GM12864 (cell line): ENCODE measurements around the gene CLEC4A.

Source experiments
- DNase-seq: peaks from one replicate; pipeline ENCODE4 v3.0.0-alpha.2; 2011; ENCODE audit warnings: low read depth
- H3K4me3 ChIP-seq: 2 replicates; pipeline ENCODE4 v1.5.1; 2011; ENCODE audit warnings: mild to moderate bottlenecking, low read depth, low read length, control low read depth
- TF ChIP-seq, protein P1 (sequence below): IDR thresholded peaks from 2 replicates; pipeline ENCODE4 v1.5.1; 2011; ENCODE audit warnings: low read depth, mild to moderate bottlenecking, moderate library complexity, low read length, control low read depth, inconsistent platforms; ENCODE audit errors: missing control alignments

CLEC4A gene

DNA sequence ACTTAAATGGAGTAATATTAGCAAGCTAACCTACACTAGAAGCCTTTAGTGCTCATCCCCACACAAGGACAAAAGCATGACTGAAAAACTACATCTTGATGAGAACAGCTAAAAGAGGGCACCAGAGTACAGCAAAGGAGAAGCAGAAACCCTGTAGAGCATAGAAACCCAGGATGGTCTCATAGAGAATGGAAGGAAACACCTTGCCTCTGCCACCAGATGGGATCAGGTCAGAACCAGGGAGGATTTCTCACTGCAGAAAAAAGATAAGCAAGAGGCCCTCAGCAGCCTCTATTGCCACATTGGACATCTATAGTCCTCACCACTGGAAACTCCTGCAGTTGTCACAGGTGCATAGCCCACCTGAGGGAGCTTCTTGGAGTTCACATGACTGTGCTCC, 19.8 kb downstream of the CLEC4A start:
- no peak overlapping the region for H3K4me3 ChIP-seq
- DNase-seq = no peak
- TF ChIP-seq, protein P1, sequence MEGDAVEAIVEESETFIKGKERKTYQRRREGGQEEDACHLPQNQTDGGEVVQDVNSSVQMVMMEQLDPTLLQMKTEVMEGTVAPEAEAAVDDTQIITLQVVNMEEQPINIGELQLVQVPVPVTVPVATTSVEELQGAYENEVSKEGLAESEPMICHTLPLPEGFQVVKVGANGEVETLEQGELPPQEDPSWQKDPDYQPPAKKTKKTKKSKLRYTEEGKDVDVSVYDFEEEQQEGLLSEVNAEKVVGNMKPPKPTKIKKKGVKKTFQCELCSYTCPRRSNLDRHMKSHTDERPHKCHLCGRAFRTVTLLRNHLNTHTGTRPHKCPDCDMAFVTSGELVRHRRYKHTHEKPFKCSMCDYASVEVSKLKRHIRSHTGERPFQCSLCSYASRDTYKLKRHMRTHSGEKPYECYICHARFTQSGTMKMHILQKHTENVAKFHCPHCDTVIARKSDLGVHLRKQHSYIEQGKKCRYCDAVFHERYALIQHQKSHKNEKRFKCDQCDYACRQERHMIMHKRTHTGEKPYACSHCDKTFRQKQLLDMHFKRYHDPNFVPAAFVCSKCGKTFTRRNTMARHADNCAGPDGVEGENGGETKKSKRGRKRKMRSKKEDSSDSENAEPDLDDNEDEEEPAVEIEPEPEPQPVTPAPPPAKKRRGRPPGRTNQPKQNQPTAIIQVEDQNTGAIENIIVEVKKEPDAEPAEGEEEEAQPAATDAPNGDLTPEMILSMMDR = no peak

DNA sequence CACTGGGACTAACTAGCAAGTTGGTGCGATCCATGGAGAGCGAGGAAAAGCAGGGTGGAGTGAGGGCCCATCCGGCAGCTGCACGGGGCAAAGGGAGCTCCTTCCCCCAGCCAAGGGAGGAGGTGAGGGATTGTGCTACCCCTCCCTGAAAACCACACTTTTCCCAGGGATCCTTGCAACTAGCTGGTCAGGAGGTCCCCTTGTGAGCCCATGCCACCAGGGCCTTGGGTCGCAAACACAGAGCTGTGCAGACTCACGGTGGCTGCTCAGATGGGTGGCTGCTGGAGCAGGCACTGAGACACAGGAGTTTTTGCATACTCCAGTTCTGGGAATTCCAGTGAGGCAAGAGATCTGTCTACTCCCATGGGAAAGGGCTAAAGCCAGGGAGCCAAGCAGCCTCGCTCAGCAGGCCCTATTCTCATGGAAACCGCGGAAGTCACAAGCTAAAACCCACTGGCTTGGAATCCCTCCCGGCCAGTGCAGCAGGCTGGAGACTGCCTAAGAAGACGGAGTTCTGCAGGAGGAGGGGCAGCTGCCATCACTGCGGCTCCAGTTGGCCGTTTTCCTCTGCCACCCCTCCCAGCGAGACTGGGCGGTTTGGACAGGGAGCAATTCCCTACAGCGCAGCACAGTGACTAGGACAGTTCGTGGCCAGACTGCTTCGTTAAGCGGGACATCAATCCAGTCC, 22.5 kb downstream of the CLEC4A start:
- TF ChIP-seq, protein P1 = no peak
- DNase-seq = no peak

DNA sequence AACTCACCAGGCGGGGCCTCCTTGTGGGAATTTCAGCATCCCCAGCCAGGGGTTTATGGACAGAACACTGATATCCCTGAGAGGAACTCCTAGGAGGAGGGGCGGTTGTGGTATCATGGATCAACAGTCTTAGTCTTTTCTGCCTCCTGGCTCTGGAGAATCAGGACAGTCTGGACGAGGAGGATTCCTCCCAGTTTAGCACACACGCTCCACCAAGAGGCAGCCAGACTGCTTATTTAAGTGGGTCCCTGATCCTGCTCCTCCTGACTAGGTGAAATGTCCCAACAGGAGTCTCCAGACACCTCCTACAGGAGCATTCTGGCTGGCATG, 23.0 kb downstream of the CLEC4A start:
- H3K4me3 ChIP-seq = no peak overlapping the region
- TF ChIP-seq, protein P1 = no peak
- DNase-seq = no peak

More for the DNA sequence above, 22.5 kb downstream of the CLEC4A start:
- H3K4me3 ChIP-seq = no peak overlapping the region

DNA sequence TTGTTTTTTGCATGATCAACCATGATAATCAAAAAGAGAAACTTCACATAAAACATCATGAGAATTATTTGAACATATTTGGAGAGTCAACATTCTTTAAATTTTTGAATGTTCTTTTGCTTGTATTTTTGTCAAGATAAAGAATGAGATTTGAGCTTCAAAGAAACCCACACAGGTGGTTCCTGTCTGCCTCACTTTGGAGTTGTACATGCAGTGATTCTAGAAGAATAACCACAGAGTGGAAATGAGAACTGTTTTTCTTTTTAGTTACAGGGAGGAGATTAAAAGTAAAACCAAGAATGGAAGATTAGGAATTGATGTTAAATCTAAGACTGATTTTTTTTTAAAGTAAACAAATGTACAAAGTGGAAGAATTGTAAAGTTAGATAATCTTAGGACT, 31.1 kb downstream of the CLEC4A start:
- TF ChIP-seq, protein P1 = no peak
- no peak overlapping the region for H3K4me3 ChIP-seq

DNA sequence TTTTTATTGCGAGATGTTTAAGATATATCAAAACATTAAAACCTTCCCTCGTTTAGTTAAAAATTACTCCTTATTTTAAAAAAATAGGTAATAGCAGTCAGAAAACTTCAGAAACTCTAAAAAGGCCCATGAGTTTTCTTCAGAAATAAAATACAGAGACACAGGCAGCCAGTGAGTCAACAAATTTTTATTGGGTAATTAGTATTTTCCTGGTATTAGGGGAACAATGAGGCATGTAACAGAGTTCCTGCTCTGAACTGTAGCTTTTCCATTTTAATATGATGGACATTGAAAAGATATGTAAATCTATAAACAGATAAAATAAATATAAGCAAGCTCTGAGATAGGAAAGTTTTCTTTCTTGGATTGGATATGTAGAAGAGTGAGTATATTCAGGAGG, 33.0 kb downstream of the CLEC4A start:
- no peak for DNase-seq
- no peak overlapping the region for H3K4me3 ChIP-seq
- TF ChIP-seq, protein P1 = no peak

More for the DNA sequence above, 31.1 kb downstream of the CLEC4A start:
- DNase-seq = no peak

DNA sequence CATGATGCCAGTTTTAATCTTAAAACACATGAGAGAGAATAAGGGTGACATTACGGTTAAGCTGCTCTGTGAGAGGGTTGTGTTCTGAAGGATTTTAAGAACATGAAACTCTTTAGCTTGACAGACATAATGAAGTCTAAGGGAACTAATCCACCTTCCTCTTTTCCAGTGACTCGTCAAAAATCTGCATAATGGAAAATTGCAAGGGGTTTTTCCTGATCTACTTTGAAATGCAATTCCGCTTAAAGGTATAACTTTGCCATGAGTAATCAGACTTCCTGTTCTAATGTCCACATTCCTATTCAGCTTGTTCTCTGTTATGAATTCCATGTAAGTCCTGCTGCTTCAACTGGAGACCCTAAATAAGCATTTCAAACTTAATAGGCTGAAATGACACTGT, 33.4 kb downstream of the CLEC4A start, which contains the start of gene ZNF705A:
Gene ZNF705A (plus strand): TSS at position 171 of the 400 bp plus-strand sequence. CDS start 15,611 bp downstream, outside the sequence.
- DNase-seq = no peak
- H3K4me3 ChIP-seq = no peak within 1 kb of the TSS
- TF ChIP-seq, protein P1 = no peak
